ENCODE results near the gene ERAP2. TPM values are rescaled to one million over a fixed set of nuclear protein-coding genes. Genes with fewer than 3 reads are reported as not detected.
A peak's percentile ranks its signal among the peaks of the same experiment; 100 is the strongest.

The ERAP2 gene
- total RNA-seq, 6 experiments from 2014 or later = 1.5 to 13.3 (median 8.4) TPM

DNA sequence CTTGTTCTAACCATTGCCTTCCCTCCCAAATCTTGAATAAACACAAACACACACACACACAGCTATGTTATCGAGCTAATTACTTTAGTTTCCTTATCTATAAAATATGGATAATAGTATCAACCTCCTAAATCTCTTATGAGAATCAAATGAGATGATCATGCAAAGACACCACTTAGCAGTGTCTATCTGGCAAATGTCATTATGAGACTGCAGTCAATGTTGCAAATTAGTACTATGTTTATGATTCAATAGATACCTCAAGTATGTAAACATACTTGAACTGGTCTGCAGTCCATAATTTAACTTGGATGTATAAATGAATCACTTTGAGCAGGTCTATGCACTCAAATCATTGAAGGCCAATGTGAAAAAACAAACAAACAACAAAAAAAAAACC, 22.2 kb upstream of the ERAP2 start:
- no peak for TF ChIP-seq POLR2A (IDR thresholded peaks at IDR 0.05)
- TF ChIP-seq, protein P1, sequence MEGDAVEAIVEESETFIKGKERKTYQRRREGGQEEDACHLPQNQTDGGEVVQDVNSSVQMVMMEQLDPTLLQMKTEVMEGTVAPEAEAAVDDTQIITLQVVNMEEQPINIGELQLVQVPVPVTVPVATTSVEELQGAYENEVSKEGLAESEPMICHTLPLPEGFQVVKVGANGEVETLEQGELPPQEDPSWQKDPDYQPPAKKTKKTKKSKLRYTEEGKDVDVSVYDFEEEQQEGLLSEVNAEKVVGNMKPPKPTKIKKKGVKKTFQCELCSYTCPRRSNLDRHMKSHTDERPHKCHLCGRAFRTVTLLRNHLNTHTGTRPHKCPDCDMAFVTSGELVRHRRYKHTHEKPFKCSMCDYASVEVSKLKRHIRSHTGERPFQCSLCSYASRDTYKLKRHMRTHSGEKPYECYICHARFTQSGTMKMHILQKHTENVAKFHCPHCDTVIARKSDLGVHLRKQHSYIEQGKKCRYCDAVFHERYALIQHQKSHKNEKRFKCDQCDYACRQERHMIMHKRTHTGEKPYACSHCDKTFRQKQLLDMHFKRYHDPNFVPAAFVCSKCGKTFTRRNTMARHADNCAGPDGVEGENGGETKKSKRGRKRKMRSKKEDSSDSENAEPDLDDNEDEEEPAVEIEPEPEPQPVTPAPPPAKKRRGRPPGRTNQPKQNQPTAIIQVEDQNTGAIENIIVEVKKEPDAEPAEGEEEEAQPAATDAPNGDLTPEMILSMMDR (IDR thresholded peaks at IDR 0.05) = no peak
- Histone ChIP-seq H3K27ac (no peak overlapping the region), H3K4me1 (peaks cover 0 to 12% (median 3%) of the 10 kb centered on the region in 4 donors), H3K27me3 (no peaks in the 10 kb centered on the region), H3K9me3 (no peaks in the 10 kb centered on the region), H3K36me3 (no peaks in the 10 kb centered on the region), H3K4me3 (no peak overlapping the region)
- intact Hi-C loops (cut with DNase I) = no loop called here
- DNase-seq = no peak
- no peak for ATAC-seq
- WGBS (ENCODE audit: insufficient coverage, low coverage, low lambda C conversion rate, missing lambda C conversion rate) = 67% methylated on average over 1 of the region's 1 CpG

DNA sequence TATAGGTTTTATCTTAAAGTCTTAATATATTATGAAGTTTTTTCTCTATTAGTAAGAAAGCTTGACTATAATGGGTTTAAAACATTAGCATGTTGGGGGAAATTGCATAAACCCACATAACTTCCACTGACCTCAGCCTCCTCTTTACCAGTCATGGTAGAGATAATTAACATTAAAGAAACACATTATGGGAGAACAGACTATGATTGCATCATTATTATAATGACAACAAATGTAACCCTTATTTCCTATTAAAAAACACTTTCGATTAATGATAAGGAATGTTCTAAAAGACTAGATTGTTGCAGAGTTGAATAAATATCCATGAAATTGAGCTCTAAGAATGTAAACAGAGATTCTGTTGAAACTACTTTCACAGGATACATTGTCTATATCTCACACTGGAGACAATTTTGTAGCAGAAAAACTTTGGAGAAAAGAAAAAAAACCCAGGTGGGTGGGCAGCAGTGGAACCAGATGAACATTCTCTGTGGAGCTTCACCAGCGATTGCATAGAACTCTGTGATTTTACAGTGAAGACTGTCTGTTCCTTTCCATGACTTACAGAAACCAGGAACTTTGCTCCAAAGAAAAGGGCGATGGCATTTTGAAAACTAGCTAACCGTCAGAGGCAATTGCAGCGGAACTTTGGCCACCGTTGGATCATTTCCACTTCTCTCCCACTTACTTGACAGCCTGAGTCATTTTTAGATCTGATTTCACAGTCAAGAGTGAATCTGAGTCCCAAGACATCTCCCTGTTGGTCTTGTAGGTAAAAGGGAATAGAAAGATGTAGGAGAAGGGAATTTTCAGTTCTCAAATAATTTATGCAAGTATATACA, 21.0 kb upstream of the ERAP2 start:
- ATAC-seq (peak; percentile 84 to 92 (median 86)), DNase-seq (peak in 1 of 3 donors; percentile 56)
- WGBS (ENCODE audit: insufficient coverage, low coverage, low lambda C conversion rate, missing lambda C conversion rate) = 14% methylated on average over 4 of the region's 6 CpGs
- intact Hi-C loops (cut with DNase I) = no loop called here
- TF ChIP-seq POLR2A (IDR thresholded peaks at IDR 0.05) = no peak
- TF ChIP-seq, protein P1 (IDR thresholded peaks at IDR 0.05) = no peak
- Histone ChIP-seq H3K4me1 (peaks cover 0 to 12% (median 3%) of the 10 kb centered on the region in 4 donors), H3K27me3 (no peaks in the 10 kb centered on the region), H3K9me3 (no peaks in the 10 kb centered on the region), H3K27ac (peak overlapping the region; percentile 17 to 56 (median 53)), H3K4me3 (no peak overlapping the region), H3K36me3 (no peaks in the 10 kb centered on the region)

DNA sequence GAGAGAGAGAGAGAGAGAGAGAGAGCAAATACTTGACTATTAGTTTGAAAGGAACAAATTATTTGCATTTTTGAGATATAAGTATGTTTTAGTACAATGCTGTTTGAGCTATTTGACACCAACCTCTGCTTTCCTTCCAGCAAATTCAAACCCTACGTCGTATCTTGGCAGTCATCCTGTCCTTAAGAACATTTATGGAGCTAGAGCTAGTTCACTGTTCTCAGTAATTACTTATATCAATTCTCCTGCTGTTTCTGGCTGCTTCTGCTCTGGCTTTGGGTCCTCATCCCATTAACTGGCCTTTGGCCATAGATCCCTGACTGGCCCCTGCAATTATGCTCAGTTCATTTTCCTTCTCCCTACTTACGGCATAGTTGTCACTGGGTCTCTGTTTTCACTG, 19.9 kb upstream of the ERAP2 start:
- no peak for DNase-seq
- ATAC-seq = no peak
- WGBS (ENCODE audit: insufficient coverage, low coverage, low lambda C conversion rate, missing lambda C conversion rate) = 94% methylated on average over 3 of the region's 3 CpGs
- Histone ChIP-seq H3K9me3 (no peaks in the 10 kb centered on the region), H3K4me3 (no peak overlapping the region), H3K27me3 (no peaks in the 10 kb centered on the region), H3K36me3 (no peaks in the 10 kb centered on the region), H3K27ac (no peak overlapping the region), H3K4me1 (peaks cover 0 to 12% (median 3%) of the 10 kb centered on the region in 4 donors)
- TF ChIP-seq, protein P1 (IDR thresholded peaks at IDR 0.05) = no peak
- TF ChIP-seq POLR2A (IDR thresholded peaks at IDR 0.05) = no peak
- intact Hi-C loops (cut with DNase I) = no loop called here

DNA sequence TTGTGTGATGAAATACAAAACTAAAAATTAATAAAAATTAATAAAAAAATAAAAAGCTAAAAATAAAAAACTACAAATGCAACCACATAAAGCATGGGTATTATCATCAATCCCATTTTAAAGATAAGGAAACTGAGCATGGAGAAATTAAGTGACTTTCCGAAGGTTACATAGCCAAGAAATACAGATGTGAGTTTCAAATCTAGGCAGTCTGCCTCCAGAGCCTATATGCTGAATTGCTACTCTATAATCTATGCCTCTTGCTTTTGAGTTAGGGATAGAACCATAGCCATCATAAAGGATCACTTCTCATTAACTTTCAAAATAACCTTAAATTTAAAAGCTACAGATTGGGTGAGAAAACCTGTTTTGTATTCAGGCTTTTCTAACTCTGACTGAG, 18.8 kb upstream of the ERAP2 start:
- Histone ChIP-seq H3K9me3 (no peaks in the 10 kb centered on the region), H3K4me1 (peaks cover 0 to 12% (median 3%) of the 10 kb centered on the region in 4 donors), H3K36me3 (no peaks in the 10 kb centered on the region), H3K27ac (no peak overlapping the region), H3K4me3 (no peak overlapping the region), H3K27me3 (no peaks in the 10 kb centered on the region)
- DNase-seq (no peak), ATAC-seq (no peak)
- no peak for TF ChIP-seq POLR2A (IDR thresholded peaks at IDR 0.05)
- TF ChIP-seq, protein P1 (IDR thresholded peaks at IDR 0.05) = no peak
- 93% methylated on average over 1 of the region's 1 CpG for WGBS (ENCODE audit: insufficient coverage, low coverage, low lambda C conversion rate, missing lambda C conversion rate)
- intact Hi-C loops (cut with DNase I) = no loop called here

Measured in right lobe of liver (tissue), 6 donors.